ENCODE measurements around the gene DNER.

GRCh38 chr2:229650059-229650458, 64.3 kb downstream of the DNER start:
- TF ChIP-seq CTCF (conservative IDR thresholded peaks at IDR 0.05; ENCODE audit: low read depth, low read length) = no peak
- no peak for TF ChIP-seq EZH2 (IDR thresholded peaks at IDR 0.05; ENCODE audit: borderline replicate concordance, low read depth, low read length, poor library complexity, severe bottlenecking)
